Activated naive CD8-positive, alpha-beta T cell treated with anti-CD3 and anti-CD28 coated beads, Interleukin-2, amount 10 ng/mL, durations not matched to agents 7 days and 5 days (primary cell): ENCODE measurements around the gene SGK1. TPM values are rescaled to one million over a fixed set of nuclear protein-coding genes. Genes with fewer than 3 reads are reported as not detected.
A peak's percentile ranks its signal among the peaks of the same experiment; 100 is the strongest.
"Not testable (repeated sequence)": the region's sequence is repeated elsewhere in the genome, so short reads cannot be mapped to it uniquely, and the experiment has no call there.

Experiments used
- ATAC-seq: fragments of 150-1000 bp; cut with Tn5 transposase; one replicate; pipeline ENCODE4 v1.10.0; 2021; ENCODE audit warnings: low read depth, moderate library complexity
- POLR2A ChIA-PET: fragments of 350-600 bp; sonication (Branson Sonifier 250); formaldehyde crosslinking; loops from one replicate; lab custom pipeline; 2021; ENCODE audit warnings: antibody characterized with exemption; lab: Charles Lee
- DNase-seq: peaks from one replicate; pipeline ENCODE4 v3.0.0; 2021
- H3K27ac Mint-ChIP-seq: one replicate; pipeline ENCODE4 v1.8.0; 2022; ENCODE audit warnings: mild to moderate bottlenecking, mixed read lengths
- H3K27me3 Mint-ChIP-seq: one replicate; pipeline ENCODE4 v1.8.0; 2022; ENCODE audit warnings: mild to moderate bottlenecking, moderate library complexity, mixed read lengths
- H3K36me3 Mint-ChIP-seq: one replicate; pipeline ENCODE4 v1.8.0; 2021; ENCODE audit warnings: mild to moderate bottlenecking, mixed read lengths
- H3K4me1 Mint-ChIP-seq: one replicate; pipeline ENCODE4 v1.8.0; 2021; ENCODE audit warnings: mixed read lengths
- H3K4me3 Mint-ChIP-seq: one replicate; pipeline ENCODE4 v1.8.0; 2022; ENCODE audit warnings: mild to moderate bottlenecking, moderate library complexity, mixed read lengths
- H3K9me3 Mint-ChIP-seq: one replicate; pipeline ENCODE4 v1.8.0; 2021; ENCODE audit warnings: mixed read lengths
- total RNA-seq, 2 experiments: library from RNA; stranded (reverse); gene quantifications; one replicate each; pipeline ENCODE4 v1.2.3, GENCODE V29; 2021

The SGK1 gene
- total RNA-seq, 2 experiments from 2014 or later: 31.5 to 35.1 TPM

DNA sequence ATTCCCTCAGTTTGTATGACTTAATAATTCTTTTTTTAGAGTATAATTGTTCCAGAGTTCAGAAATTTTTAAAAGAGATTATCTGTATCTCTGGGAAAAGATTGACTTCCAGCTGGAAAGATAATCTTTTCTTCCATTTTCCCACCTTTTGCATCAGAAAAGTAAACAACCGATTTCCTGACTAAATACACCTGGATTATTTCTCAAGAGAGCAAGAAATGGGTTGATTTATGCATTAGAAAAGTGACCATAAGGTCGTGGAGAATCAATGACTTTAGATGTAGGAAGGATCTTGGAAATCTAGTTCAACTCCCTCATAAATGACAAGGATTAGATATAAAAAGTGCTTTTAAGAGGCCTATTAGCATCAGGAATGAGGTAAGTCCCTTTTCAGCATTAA, 79.9 kb downstream of the SGK1 start:
- Mint-ChIP-seq H3K36me3 (peaks cover 18% of the 10 kb centered on the region), H3K27me3 (no peaks in the 10 kb centered on the region), H3K4me1 (peaks cover 42% of the 10 kb centered on the region), H3K27ac (no peak overlapping the region), H3K9me3 (peaks cover 5% of the 10 kb centered on the region), H3K4me3 (no peak overlapping the region)
- POLR2A ChIA-PET: no interaction called here
- ATAC-seq (no peak), DNase-seq (no peak)

DNA sequence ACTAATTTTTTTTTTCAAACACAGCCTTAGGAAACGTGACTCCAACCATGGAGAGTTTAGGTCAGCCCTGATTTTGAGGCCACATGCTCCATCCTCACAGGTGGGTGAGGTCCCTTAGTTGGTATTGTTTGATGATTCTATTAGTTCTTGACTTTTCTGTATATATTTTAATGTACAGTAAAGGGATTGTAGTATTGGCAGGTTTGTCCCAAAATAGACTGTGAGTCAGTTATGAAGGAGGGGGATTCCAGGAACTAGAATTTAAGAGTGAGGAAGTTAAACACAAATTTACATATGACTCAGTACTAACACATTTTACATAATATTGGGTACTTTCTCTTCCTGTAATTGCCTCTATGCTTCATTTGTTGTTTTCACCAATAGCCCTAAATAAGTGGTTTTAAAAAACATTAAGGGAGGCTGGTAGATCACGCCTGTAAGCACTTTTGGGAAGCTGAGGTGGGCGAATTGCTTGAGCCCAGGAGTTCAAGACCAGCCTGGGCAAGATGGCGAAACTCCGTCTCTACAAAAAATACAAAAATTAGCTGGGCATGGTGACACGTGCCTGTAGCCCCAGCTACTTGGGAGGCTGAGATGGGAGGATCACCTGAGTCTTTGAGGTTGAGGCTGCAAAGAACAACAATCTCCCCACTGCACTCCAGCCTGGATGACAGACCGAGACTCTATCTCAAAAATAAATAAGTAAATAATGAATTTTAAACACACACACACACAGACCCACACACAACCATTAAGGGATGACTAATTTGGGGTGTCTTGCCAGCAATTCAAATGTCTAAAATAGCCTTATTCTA, 81.8 kb downstream of the SGK1 start:
- DNase-seq: no peak

DNA sequence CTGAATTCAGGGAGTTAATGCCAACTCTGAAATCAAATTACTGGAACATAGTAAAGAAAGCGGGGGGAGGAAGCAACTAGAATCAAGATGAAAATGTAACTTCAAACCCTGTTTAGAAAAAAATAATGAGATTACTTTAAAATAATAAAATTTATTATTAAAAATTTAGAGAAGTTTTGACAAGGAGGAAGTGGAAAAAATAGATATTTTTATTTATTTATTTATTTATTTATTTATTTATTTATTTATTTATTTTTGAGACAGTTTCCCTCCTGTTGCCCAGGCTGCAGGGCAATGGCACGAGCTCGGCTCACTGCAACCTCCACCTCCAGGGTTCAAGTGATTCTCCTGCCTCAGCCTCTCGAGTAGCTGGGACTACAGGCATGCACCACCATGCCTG, 82.6 kb downstream of the SGK1 start:
- DNase-seq, H3K9me3 Mint-ChIP-seq, ATAC-seq, H3K27me3 Mint-ChIP-seq: not testable (repeated sequence)
- H3K4me3 Mint-ChIP-seq: peak overlapping the region; percentile 43
- peaks cover 14% of the 10 kb centered on the region for H3K36me3 Mint-ChIP-seq
- H3K27ac Mint-ChIP-seq: peak overlapping the region; percentile 86
- H3K4me1 Mint-ChIP-seq: peaks cover 35% of the 10 kb centered on the region
- POLR2A ChIA-PET: interaction anchor here (1.0 kb wide), 1 partner anchor 11 kb away, joined by 3 read pairs; no protein-coding TSS in a partner anchor

More for the DNA sequence above, 81.8 kb downstream of the SGK1 start:
- Mint-ChIP-seq H3K4me3 (peak overlapping the region; percentile 43), H3K4me1 (peaks cover 40% of the 10 kb centered on the region), H3K9me3 (peaks cover 3% of the 10 kb centered on the region), H3K36me3 (peaks cover 15% of the 10 kb centered on the region), H3K27me3 (no peaks in the 10 kb centered on the region), H3K27ac (peak overlapping the region; percentile 86)
- POLR2A ChIA-PET: interaction anchor here (0.6 to 0.9 kb wide), 2 partner anchors 13 to 867 kb away, joined by 3 to 6 read pairs; no protein-coding TSS in a partner anchor
- peak; percentile 80 for ATAC-seq

DNA sequence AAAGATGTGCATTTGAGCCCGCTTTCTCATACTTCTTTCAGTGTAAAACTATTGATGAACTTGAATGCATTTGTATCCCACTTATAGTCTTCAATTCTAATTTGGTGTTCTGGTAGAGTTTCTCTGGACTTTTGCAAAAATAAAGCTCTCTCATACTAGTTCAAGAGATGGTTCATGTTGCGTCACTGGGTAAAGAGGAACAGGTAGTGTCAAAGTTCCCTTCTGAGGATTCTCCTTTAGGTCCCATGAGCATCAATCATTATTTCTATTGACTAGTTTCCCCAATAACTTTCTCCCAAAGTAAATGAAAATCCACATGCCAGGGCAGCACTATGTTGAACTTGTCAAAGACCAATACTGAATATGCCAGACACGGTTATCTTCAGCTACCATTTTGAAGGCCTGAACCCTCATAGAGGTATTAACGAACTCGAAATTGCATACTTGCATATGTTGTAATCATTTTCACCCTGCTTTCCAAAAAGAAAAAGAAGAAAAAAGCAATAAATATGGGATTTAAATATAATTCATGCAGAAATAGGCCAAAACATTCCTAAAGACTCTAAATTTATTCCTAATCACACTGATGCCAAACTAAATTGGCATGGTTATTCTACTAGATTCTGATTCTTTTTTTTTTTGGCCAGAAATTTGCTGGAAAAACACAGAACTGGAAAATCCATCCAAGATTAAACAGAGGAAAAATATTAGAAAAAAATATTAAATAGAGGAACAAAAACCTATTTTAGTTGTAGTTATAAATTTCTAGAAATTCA, 84.5 kb downstream of the SGK1 start:
- no peak for ATAC-seq
- POLR2A ChIA-PET: no interaction called here
- Mint-ChIP-seq H3K27me3 (no peaks in the 10 kb centered on the region), H3K27ac (no peak overlapping the region), H3K4me1 (peaks cover 27% of the 10 kb centered on the region), H3K9me3 (peaks cover 3% of the 10 kb centered on the region), H3K36me3 (peaks cover 12% of the 10 kb centered on the region), H3K4me3 (no peak overlapping the region)
- no peak for DNase-seq

DNA sequence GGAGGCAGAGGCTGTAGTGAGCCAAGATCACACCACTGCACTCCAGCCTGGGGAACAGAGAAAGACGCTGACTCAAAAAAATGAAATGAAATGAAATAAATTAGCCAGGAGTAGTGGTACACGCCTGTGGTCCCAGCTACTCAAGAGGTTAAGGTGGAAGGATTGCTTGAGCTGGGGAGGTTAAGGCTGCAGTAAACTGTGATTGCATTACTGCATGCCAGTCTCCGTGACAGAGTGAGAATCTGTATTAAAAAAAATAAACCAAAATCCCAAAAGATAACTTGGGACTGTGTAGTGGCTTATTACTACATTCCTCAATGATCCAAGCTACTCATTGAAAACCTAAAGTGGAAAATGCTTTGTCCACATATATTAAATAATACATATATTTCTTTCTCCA, 87.0 kb downstream of the SGK1 start:
- DNase-seq (no peak), ATAC-seq (no peak)
- H3K4me3 Mint-ChIP-seq: no peak overlapping the region
- H3K27me3 Mint-ChIP-seq: no peaks in the 10 kb centered on the region
- H3K27ac Mint-ChIP-seq: peak overlapping the region; percentile 78
- peaks cover 12% of the 10 kb centered on the region for H3K36me3 Mint-ChIP-seq
- POLR2A ChIA-PET: no interaction called here
- H3K9me3 Mint-ChIP-seq: peaks cover 3% of the 10 kb centered on the region
- peaks cover 20% of the 10 kb centered on the region for H3K4me1 Mint-ChIP-seq

DNA sequence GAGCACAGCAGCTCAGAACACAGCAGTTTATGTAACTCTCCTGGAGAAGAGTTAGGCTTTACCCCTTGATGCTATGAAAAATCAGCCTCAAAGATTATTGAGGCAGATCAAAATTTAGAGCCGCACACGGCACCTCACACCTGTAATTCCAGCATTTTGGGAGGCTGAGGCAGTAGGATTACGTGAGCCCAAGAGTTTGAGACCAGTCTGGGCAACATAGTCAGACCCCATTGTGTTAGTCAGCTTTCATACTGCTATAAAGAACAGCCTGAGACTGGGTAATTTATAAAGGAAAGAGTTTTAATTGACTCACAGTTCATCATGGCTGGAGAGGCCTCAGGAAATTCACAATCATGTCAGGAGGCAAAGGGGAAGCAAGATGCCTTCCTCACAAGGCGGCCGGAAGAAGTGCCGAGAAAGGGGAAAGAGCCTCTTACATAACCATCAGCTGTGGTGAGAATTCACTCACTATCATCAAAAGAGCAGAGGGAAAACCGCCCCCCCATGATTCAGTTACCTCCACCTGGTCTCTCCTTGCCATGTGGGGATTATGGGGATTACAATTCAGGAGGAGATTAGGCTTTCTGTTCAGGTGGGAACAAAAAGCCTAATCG, 87.7 kb downstream of the SGK1 start:
- peak overlapping the region; percentile 39 for H3K4me3 Mint-ChIP-seq
- ATAC-seq (no peak), DNase-seq (no peak)
- H3K36me3 Mint-ChIP-seq: peaks cover 12% of the 10 kb centered on the region
- peak overlapping the region; percentile 78 for H3K27ac Mint-ChIP-seq
- H3K9me3 Mint-ChIP-seq: peaks cover 3% of the 10 kb centered on the region
- POLR2A ChIA-PET: interaction anchor here (0.9 kb wide), 1 partner anchor 52 kb away, joined by 4 read pairs; no protein-coding TSS in a partner anchor
- peaks cover 15% of the 10 kb centered on the region for H3K4me1 Mint-ChIP-seq
- no peaks in the 10 kb centered on the region for H3K27me3 Mint-ChIP-seq

DNA sequence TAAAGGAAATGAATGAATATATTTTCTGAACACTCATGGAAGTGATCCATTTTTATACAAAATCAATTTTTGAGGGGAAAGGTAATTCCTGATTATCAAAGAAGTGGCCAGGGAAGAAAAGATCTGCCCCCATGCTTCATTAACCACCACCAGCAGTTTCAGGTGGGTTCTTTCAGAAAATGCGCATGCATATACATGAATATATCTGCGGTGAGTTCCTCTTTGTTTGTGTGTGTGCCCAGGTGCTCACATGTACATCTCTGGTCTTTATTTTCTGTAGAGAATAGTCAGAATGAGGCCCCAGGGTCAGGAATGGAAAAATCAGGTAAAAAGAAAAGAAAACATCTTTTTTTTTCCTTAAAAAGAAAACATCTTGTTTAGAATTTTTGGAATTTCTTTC, 88.4 kb downstream of the SGK1 start:
- POLR2A ChIA-PET: interaction anchor here (0.9 kb wide), 1 partner anchor 52 kb away, joined by 4 read pairs; no protein-coding TSS in a partner anchor
- no peak for ATAC-seq
- H3K4me3 Mint-ChIP-seq: no peak overlapping the region

DNA sequence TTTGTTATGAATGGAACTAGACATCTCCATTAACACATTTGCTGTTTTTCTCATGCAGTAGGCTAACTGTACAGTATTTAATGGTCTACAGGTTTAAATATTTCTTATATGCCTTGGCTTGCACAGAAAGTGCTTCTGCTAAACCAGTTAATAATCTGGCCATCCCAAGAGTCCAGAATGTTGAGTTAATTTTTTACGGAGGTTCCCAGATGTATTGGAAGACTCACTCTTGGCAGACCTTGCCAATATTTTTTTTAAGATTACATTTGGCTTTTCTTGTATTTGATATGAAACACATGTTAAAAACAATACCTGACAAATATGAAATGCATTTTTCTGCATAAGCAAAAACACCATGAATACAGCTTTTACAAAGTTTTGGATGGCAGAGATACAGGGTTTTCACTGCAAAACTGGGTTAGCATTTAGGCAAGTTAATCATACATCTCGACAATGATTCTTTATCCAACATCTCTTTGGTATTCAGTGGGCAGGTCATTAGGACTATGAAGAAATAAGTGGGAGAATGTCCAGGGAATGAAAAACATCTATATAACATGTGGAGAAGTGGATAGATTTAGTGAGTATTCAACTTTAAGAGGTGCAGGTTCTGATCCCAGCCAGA, 94.0 kb downstream of the SGK1 start:
- H3K27me3 Mint-ChIP-seq: peaks cover 2% of the 10 kb centered on the region
- H3K4me1 Mint-ChIP-seq: peaks cover 2% of the 10 kb centered on the region
- no peak for ATAC-seq
- DNase-seq: no peak
- POLR2A ChIA-PET: no interaction called here
- no peak overlapping the region for H3K27ac Mint-ChIP-seq
- H3K36me3 Mint-ChIP-seq: no peaks in the 10 kb centered on the region
- H3K4me3 Mint-ChIP-seq: no peak overlapping the region
- H3K9me3 Mint-ChIP-seq: no peaks in the 10 kb centered on the region

More for the DNA sequence above, 88.4 kb downstream of the SGK1 start:
- H3K27me3 Mint-ChIP-seq: no peaks in the 10 kb centered on the region
- H3K9me3 Mint-ChIP-seq: peaks cover 3% of the 10 kb centered on the region
- peaks cover 8% of the 10 kb centered on the region for H3K36me3 Mint-ChIP-seq
- H3K27ac Mint-ChIP-seq: no peak overlapping the region
- DNase-seq: no peak
- peaks cover 10% of the 10 kb centered on the region for H3K4me1 Mint-ChIP-seq

DNA sequence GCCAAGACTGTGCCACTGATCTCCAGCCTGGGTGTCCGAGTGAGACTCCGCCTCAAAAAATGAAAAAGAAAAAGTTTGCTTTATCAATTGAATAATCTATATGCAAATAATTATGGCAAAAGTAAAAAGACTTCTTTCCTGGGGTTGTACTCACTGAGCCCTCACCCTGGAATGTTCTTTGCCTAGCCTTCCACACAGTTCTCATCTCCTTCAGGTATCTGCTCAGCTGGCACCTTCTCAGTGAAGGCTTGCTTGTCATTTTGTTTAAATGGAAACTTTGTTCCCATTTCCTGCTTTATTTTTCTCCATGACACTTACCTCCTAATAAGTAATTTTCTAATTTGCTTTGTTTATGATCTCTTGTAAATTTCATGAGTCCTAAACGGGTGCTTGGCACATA, 96.7 kb downstream of the SGK1 start:
- POLR2A ChIA-PET: no interaction called here
- no peak for ATAC-seq
- Mint-ChIP-seq H3K4me1 (no peaks in the 10 kb centered on the region), H3K9me3 (no peaks in the 10 kb centered on the region), H3K27me3 (peaks cover 2% of the 10 kb centered on the region), H3K4me3 (no peak overlapping the region), H3K27ac (no peak overlapping the region), H3K36me3 (peaks cover 3% of the 10 kb centered on the region)
- DNase-seq: no peak

DNA sequence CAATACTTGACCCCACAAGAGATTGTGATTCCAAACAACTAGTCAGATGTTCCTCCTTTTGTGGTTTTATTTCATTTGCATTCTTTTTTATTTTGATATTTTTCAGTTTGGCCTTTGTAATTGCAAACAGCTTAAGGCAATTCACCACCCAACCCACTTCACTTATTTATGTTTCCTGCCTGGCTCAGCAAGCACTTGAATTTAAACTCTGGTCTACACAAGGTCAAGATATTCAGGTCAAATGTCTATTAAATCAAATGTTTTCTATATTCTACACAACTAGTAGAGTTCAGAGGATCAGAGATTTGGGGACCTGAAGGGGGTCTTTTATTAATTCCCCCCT, 100.1 kb downstream of the SGK1 start:
- H3K36me3 Mint-ChIP-seq: peaks cover 3% of the 10 kb centered on the region
- no peak for DNase-seq
- H3K27ac Mint-ChIP-seq: no peak overlapping the region
- H3K27me3 Mint-ChIP-seq: peaks cover 2% of the 10 kb centered on the region
- H3K4me3 Mint-ChIP-seq: no peak overlapping the region
- POLR2A ChIA-PET: interaction anchor here (0.7 kb wide), 1 partner anchor 136 kb away, joined by 3 read pairs; no protein-coding TSS in a partner anchor
- ATAC-seq: no peak
- no peaks in the 10 kb centered on the region for H3K9me3 Mint-ChIP-seq
- H3K4me1 Mint-ChIP-seq: no peaks in the 10 kb centered on the region

DNA sequence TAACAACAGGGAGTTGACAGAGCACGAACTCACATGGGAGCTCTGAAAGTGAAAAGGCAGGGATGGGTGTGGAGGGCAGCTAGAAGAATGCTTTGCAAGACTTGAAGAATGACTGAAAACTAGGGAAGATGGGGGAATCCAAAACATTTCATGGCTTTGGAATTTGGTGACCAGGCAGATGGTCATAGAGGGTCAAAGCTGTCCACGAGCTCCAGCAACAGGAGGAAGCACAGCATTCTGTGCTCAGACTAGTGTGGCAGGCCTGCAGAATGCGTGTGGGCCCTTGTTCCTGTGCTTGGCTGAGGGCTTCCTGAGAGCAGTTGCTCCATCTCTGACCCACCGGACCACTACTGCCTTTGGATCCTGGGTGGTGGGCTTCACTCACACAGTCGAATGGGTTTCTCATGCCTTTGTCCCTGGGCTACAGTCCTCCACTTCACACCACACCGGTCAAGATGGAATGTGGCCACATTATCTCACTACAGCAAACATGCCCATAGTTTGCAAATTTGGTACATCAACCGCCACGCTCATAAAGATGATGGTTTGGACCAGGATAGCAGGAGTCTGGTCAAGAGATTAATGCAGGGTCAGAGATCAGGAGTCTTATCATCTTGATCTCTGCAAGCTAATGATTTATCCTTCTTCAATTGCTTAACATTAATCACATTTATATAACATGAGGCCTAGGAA, 100.7 kb downstream of the SGK1 start:
- Mint-ChIP-seq H3K36me3 (peaks cover 3% of the 10 kb centered on the region), H3K4me1 (no peaks in the 10 kb centered on the region), H3K27me3 (peaks cover 2% of the 10 kb centered on the region), H3K9me3 (no peaks in the 10 kb centered on the region), H3K4me3 (no peak overlapping the region), H3K27ac (no peak overlapping the region)
- DNase-seq (no peak), ATAC-seq (no peak)
- POLR2A ChIA-PET: interaction anchor here (0.7 kb wide), 1 partner anchor 136 kb away, joined by 3 read pairs; no protein-coding TSS in a partner anchor

DNA sequence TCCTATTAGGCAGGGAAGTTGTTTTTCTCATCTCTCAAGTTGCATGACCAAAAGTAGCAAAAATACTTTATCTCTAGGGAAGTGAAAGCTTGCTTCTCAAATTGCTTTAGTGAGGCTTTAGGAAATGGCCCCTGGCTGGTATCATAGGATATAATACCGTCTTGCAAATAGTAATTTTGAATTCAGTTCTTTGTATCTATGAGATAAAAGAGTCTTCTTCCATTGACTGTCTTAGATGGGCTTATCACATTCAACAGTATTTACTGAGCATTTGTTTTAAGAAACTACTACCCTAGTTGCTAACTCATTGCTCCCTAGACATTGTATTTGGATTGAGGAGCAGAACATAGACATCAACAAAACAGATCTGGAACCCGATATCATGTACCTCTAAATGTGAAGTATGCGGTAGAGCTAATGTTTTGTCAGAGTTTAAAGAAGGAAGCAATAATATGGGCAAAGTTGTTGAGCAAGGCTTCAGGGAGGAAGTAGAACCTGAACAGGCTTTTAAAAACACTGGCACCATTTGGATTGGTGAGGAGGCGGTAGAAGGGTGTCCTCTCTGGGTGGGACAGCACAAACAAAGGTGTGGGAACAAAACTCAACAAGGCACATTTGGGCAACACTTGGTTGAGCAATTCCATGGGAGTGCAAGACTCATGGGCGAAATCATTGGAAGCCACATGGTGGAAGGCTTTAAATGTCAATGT, 101.5 kb downstream of the SGK1 start:
- no peaks in the 10 kb centered on the region for H3K4me1 Mint-ChIP-seq
- no peaks in the 10 kb centered on the region for H3K9me3 Mint-ChIP-seq
- no peak overlapping the region for H3K4me3 Mint-ChIP-seq
- H3K27me3 Mint-ChIP-seq: peaks cover 1% of the 10 kb centered on the region
- no peak overlapping the region for H3K27ac Mint-ChIP-seq
- ATAC-seq (no peak), DNase-seq (no peak)
- POLR2A ChIA-PET: no interaction called here
- H3K36me3 Mint-ChIP-seq: peaks cover 3% of the 10 kb centered on the region
